Measurements from ENCODE around the gene CCT7.

GRCh38 chr2:73268366-73268829 is 34.3 kb downstream of the CCT7 start:
- TF ChIP-seq CTCF (IDR thresholded peaks at IDR 0.05), result no peak
- TF ChIP-seq RAD21 (IDR thresholded peaks at IDR 0.05; ENCODE audit: low read length), result no peak
- TF ChIP-seq FOXM1 (IDR thresholded peaks at IDR 0.05; ENCODE audit: low read depth), result no peak
- no peak for TF ChIP-seq EP300 (IDR thresholded peaks at IDR 0.05; ENCODE audit: borderline replicate concordance in 1 of 2, low read depth in 1 of 2, low read length in 1 of 2)
- no peak for TF ChIP-seq TEAD4 (IDR thresholded peaks at IDR 0.05; ENCODE audit: borderline replicate concordance, insufficient read depth)
- no peak for TF ChIP-seq PBX3 (IDR thresholded peaks at IDR 0.05)
- TF ChIP-seq EZH2phosphoT487 (IDR thresholded peaks at IDR 0.05; ENCODE audit: borderline replicate concordance, low read depth), result no peak
- TF ChIP-seq CHD2 (IDR thresholded peaks at IDR 0.05; ENCODE audit: low read length, partially characterized antibody), result no peak
- TF ChIP-seq POLR2AphosphoS5 (IDR thresholded peaks at IDR 0.05; ENCODE audit: low read depth, low read length), result no peak
- TF ChIP-seq YY1 (IDR thresholded peaks at IDR 0.05; ENCODE audit: low read depth), result no peak
